CD4-positive, alpha-beta memory T cell (primary cell): Measurements from ENCODE around the gene HOXB5. TPM values are rescaled to one million over a fixed set of nuclear protein-coding genes. Genes with fewer than 3 reads are reported as not detected.

Experiments used
- CTCF ChIA-PET: fragments of 350-600 bp; sonication (Branson Sonifier 250); formaldehyde crosslinking; loops from one replicate; lab custom pipeline; 2021; ENCODE audit warnings: inconsistent platforms; ENCODE audit not compliant: partially characterized antibody; lab: Charles Lee
- POLR2A ChIA-PET: fragments of 350-600 bp; sonication (Branson Sonifier 250); formaldehyde crosslinking; loops from one replicate; lab custom pipeline; 2021; ENCODE audit not compliant: partially characterized antibody; lab: Charles Lee
- DNase-seq, 5 donors: peaks; one replicate each; pipeline versions ENCODE4 v3.0.0 to v3.0.0-alpha.2; 2020 to 2022; ENCODE audit warnings: mixed read lengths in 1 of 5
- H3K27ac ChIP-seq: one replicate; pipeline ENCODE4 v1.7.0; 2013; ENCODE audit warnings: low read depth, low read length
- H3K27me3 ChIP-seq: 2 replicates; pipeline ENCODE4 v1.7.0; 2013; ENCODE audit warnings: mild to moderate bottlenecking, low read length, moderate library complexity; ENCODE audit not compliant: insufficient read depth
- H3K36me3 ChIP-seq: 2 replicates; pipeline ENCODE4 v1.7.0; 2013; ENCODE audit warnings: mild to moderate bottlenecking, low read length, moderate library complexity; ENCODE audit not compliant: insufficient read depth
- H3K4me1 ChIP-seq: 2 replicates; pipeline ENCODE4 v1.7.0; 2013; ENCODE audit warnings: mild to moderate bottlenecking, low read length, moderate library complexity; ENCODE audit not compliant: insufficient read depth
- H3K4me3 ChIP-seq, 2 donors: one replicate each; pipeline ENCODE4 v1.7.0; 2013; ENCODE audit warnings: low read length in 2 of 2, mild to moderate bottlenecking in 1 of 2
- H3K9me3 ChIP-seq, 2 donors: one replicate each; pipeline ENCODE4 v1.7.0; 2013; ENCODE audit warnings: low read length in 2 of 2, control low read depth in 1 of 2; ENCODE audit not compliant: control insufficient read depth in 1 of 2
- H3K27ac Mint-ChIP-seq, 7 donors: one replicate each; pipeline ENCODE4 v1.8.0; 2020 to 2021; ENCODE audit warnings: mixed read lengths in 7 of 7, mild to moderate bottlenecking in 6 of 7, inconsistent platforms in 3 of 7, moderate library complexity in 3 of 7
- H3K27me3 Mint-ChIP-seq, 2 donors: one replicate each; pipeline ENCODE4 v1.8.0; 2020 to 2021; ENCODE audit warnings: mixed read lengths in 2 of 2
- H3K36me3 Mint-ChIP-seq, 2 donors: one replicate each; pipeline ENCODE4 v1.8.0; 2020 to 2021; ENCODE audit warnings: mixed read lengths in 2 of 2, inconsistent platforms in 1 of 2, mild to moderate bottlenecking in 1 of 2
- H3K4me1 Mint-ChIP-seq, 4 donors: one replicate each; pipeline ENCODE4 v1.8.0; 2020 to 2021; ENCODE audit warnings: mixed read lengths in 4 of 4, mild to moderate bottlenecking in 1 of 4
- H3K4me3 Mint-ChIP-seq, 8 donors: one replicate each; pipeline ENCODE4 v1.8.0; 2020 to 2021; ENCODE audit warnings: mixed read lengths in 8 of 8, mild to moderate bottlenecking in 7 of 8, moderate library complexity in 6 of 8, inconsistent platforms in 3 of 8
- H3K9me3 Mint-ChIP-seq, 8 donors: one replicate each; pipeline ENCODE4 v1.8.0; 2020 to 2021; ENCODE audit warnings: mixed read lengths in 8 of 8, mild to moderate bottlenecking in 5 of 8, inconsistent platforms in 3 of 8, moderate library complexity in 1 of 8
- intact Hi-C: fragments of 100-400 bp; cut with micrococcal nuclease; formaldehyde crosslinking; loops from one replicate; pipeline ENCODE4 v1.15.1; 2023
- polyA plus RNA-seq, 2 donors: library from polyadenylated mRNA; unstranded; fragments of 300-500 nt; fragmentation: Illumina TruSeq; gene quantifications; one replicate each; pipeline ENCODE4 v1.2.3, GENCODE V29; 2021
- total RNA-seq, 2 experiments: library from RNA; stranded (reverse); gene quantifications; one replicate each; pipeline ENCODE4 v1.2.3, GENCODE V29; 2021

Gene HOXB5
- total and polyA plus RNA-seq, 4 experiments from 2014 or later = not detected

DNA sequence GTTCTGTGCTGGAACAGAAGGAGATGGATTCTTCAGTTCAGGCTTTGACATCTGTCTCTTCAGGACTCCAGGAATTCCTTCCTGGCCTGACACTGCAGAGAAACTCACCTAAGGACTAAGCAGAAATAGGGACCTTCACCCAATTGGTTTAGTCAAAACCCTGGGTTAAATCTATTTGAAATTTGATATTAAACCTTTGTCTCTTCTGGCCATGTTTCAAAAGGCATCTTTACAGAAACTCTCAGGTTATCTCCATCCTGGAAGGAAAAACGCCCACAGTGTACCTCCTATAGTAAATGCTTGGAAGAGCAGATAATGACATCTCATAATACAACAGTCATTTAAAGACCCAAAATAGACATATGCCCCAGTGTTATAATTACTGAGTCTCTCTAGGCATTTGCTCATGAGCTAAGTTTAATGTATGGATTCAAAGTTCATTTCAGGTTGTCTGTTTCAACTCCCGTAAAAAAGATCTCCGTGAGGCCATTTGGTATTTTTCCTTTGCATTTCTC lies 9.8 kb downstream of the HOXB5 start:
- no peak for DNase-seq
- Mint-ChIP-seq H3K36me3 (peaks cover 0 to 10% of the 10 kb centered on the region in 2 donors), H3K27ac (peak overlapping the region in 1 of 7 donors; percentile 66), H3K4me1 (peaks cover 18 to 68% (median 44%) of the 10 kb centered on the region in 4 donors), H3K9me3 (no peaks in the 10 kb centered on the region), H3K27me3 (peaks cover 60 to 76% of the 10 kb centered on the region in 2 donors), H3K4me3 (peak overlapping the region in 3 of 8 donors; percentile 12 to 57 (median 53))
- ChIA-PET POLR2A (interaction anchor here (1.4 kb wide), 1 partner anchor 92 kb away, joined by 6 read pairs; no protein-coding TSS in a partner anchor), CTCF (interaction anchor here (0.8 to 2.6 kb wide), 7 partner anchors 12 to 276 kb away, joined by 3 to 18 read pairs (median 4); no protein-coding TSS in a partner anchor)
- Histone ChIP-seq H3K4me3 (no peak overlapping the region), H3K27ac (no peak overlapping the region), H3K36me3 (no peaks in the 10 kb centered on the region), H3K27me3 (peaks cover 38% of the 10 kb centered on the region), H3K4me1 (peaks cover 52% of the 10 kb centered on the region), H3K9me3 (no peaks in the 10 kb centered on the region)
- intact Hi-C loops = no loop called here

DNA sequence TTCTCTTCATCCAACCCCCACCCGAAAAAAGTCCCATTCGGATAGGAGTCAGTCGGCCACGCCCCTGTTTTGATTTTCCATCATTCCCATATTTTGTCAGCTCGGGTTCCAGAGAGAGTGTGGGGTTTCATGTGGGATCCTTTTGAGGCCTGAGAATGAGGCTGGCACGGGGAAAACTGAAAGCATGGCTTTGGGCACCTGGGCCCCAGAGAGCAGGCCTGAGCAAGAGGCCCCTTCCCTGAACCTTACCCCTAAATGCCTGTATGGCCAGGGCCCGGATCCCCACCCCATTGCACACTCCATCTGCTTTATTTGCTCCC lies 10.9 kb downstream of the HOXB5 start:
- intact Hi-C loops = no loop called here
- peaks cover 22 to 74% (median 47%) of the 10 kb centered on the region in 4 donors for H3K4me1 Mint-ChIP-seq
- peaks cover 3 to 15% of the 10 kb centered on the region in 2 donors for H3K36me3 Mint-ChIP-seq
- H3K27ac ChIP-seq = no peak overlapping the region
- peak overlapping the region in 2 of 7 donors; percentile 37 to 73 for H3K27ac Mint-ChIP-seq
- CTCF ChIA-PET = interaction anchor here (0.8 to 2.6 kb wide), 9 partner anchors 35 to 275 kb away, joined by 3 to 18 read pairs (median 4); no protein-coding TSS in a partner anchor
- POLR2A ChIA-PET = interaction anchor here (1.4 kb wide), 1 partner anchor 91 kb away, joined by 6 read pairs; no protein-coding TSS in a partner anchor
- H3K4me3 Mint-ChIP-seq = peak overlapping the region; percentile 45 to 77 (median 70)
- H3K9me3 ChIP-seq = no peaks in the 10 kb centered on the region
- peaks cover 34% of the 10 kb centered on the region for H3K27me3 ChIP-seq
- H3K27me3 Mint-ChIP-seq = peaks cover 57 to 70% of the 10 kb centered on the region in 2 donors
- no peak for DNase-seq
- H3K4me3 ChIP-seq = no peak overlapping the region
- peaks cover 54% of the 10 kb centered on the region for H3K4me1 ChIP-seq
- no peaks in the 10 kb centered on the region for H3K36me3 ChIP-seq
- no peaks in the 10 kb centered on the region for H3K9me3 Mint-ChIP-seq

GRCh38 chr17:48579760-48580554 lies 13.6 kb downstream of the HOXB5 start:
- Histone ChIP-seq H3K4me3 (no peak overlapping the region), H3K27ac (no peak overlapping the region), H3K4me1 (peaks cover 55% of the 10 kb centered on the region), H3K27me3 (peaks cover 14% of the 10 kb centered on the region), H3K36me3 (no peaks in the 10 kb centered on the region), H3K9me3 (no peaks in the 10 kb centered on the region)
- peak overlapping the region; percentile 69 to 97 (median 93) for H3K4me3 Mint-ChIP-seq
- peaks cover 36 to 50% of the 10 kb centered on the region in 2 donors for H3K27me3 Mint-ChIP-seq
- H3K36me3 Mint-ChIP-seq = peaks cover 3 to 12% of the 10 kb centered on the region in 2 donors
- peak overlapping the region in 3 of 7 donors; percentile 59 to 91 (median 73) for H3K27ac Mint-ChIP-seq
- DNase-seq = no peak
- ChIA-PET POLR2A (interaction anchor here (2.5 kb wide), 1 partner anchor 13 kb away, joined by 8 read pairs; no protein-coding TSS in a partner anchor), CTCF (no interaction called here)
- intact Hi-C loops = no loop called here
- peaks cover 19 to 69% (median 43%) of the 10 kb centered on the region in 4 donors for H3K4me1 Mint-ChIP-seq
- no peaks in the 10 kb centered on the region for H3K9me3 Mint-ChIP-seq

GRCh38 chr17:48579471-48579759 lies 14.2 kb downstream of the HOXB5 start:
- H3K36me3 Mint-ChIP-seq = peaks cover 3 to 12% of the 10 kb centered on the region in 2 donors
- H3K9me3 Mint-ChIP-seq = no peaks in the 10 kb centered on the region
- H3K27me3 Mint-ChIP-seq = peaks cover 35 to 49% of the 10 kb centered on the region in 2 donors
- CTCF ChIA-PET = interaction anchor here (0.9 kb wide), 1 partner anchor 88 kb away, joined by 4 read pairs; no protein-coding TSS in a partner anchor
- intact Hi-C loops = no loop called here
- H3K27me3 ChIP-seq = peaks cover 14% of the 10 kb centered on the region
- H3K9me3 ChIP-seq = no peaks in the 10 kb centered on the region
- no peak overlapping the region for H3K4me3 ChIP-seq
- peaks cover 52% of the 10 kb centered on the region for H3K4me1 ChIP-seq
- no peak overlapping the region for H3K27ac ChIP-seq
- POLR2A ChIA-PET = interaction anchor here (1.1 to 2.5 kb wide), 4 partner anchors 13 to 87 kb away, joined by 4 to 8 read pairs (median 5); no protein-coding TSS in a partner anchor
- H3K36me3 ChIP-seq = no peaks in the 10 kb centered on the region
- peak overlapping the region in 3 of 7 donors; percentile 25 to 91 (median 87) for H3K27ac Mint-ChIP-seq
- no peak for DNase-seq
- peak overlapping the region; percentile 90 to 97 (median 93) for H3K4me3 Mint-ChIP-seq
- peaks cover 18 to 67% (median 42%) of the 10 kb centered on the region in 4 donors for H3K4me1 Mint-ChIP-seq

- no peak for DNase-seq
- peak overlapping the region; percentile 90 to 97 (median 93) for H3K4me3 Mint-ChIP-seq
- peaks cover 18 to 63% (median 42%) of the 10 kb centered on the region in 4 donors for H3K4me1 Mint-ChIP-seq
Observed at GRCh38 chr17:48578616-48579470, 14.7 kb downstream of the HOXB5 start.

DNA sequence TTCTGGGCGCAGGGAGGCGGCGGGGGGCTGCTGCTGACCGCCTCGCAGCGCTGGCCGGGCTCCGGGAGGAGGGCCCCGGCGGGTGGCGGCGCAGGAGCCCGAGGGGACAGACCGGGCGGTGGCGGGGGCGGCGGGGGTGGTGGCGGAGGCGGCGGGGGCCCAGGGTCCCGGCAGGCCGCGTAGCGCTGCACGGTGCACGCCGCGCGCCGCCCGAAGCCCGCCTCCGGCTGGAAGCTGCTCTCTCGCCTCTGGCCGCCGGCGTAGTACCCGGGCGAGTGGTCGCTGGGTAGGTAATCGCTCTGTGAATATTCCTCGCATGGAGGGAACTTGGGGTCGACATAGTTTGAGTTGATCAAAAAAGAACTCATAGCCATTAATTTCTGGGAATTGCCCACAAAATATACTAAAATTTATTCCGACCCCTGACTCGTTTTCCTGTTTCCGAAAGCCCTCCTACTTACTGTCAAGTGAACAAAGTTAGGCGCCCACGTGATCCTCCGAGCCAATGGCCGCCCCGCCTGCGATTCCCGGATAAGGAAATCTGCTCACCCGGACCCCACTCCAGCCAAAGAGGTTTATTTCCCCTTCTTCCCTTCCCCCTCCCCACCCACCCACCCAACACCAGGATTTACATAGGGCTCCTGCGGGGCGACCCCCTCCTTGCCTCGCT lies 15.5 kb downstream of the HOXB5 start, which contains the start of gene HOXB4:
HOXB4 (minus strand) TSS at position 405 of the 670 bp plus-strand sequence; CDS start at position 374, 31 bp downstream.
- H3K27ac Mint-ChIP-seq = peak within 1 kb of the TSS; percentile 87 to 95 (median 91)

More at GRCh38 chr17:48578616-48579470, 14.7 kb downstream of the HOXB5 start:
- no peaks in the 10 kb centered on the region for H3K9me3 Mint-ChIP-seq
- peaks cover 30 to 44% of the 10 kb centered on the region in 2 donors for H3K27me3 Mint-ChIP-seq
- H3K36me3 Mint-ChIP-seq = peaks cover 3 to 12% of the 10 kb centered on the region in 2 donors
- peak overlapping the region; percentile 68 to 95 (median 90) for H3K27ac Mint-ChIP-seq
- ChIA-PET CTCF (interaction anchor here (0.9 kb wide), 1 partner anchor 87 kb away, joined by 4 read pairs; no protein-coding TSS in a partner anchor), POLR2A (interaction anchor here (1.0 to 2.5 kb wide), 6 partner anchors 8 to 86 kb away, joined by 4 to 8 read pairs (median 5); no protein-coding TSS in a partner anchor)
- H3K9me3 ChIP-seq = no peaks in the 10 kb centered on the region
- H3K36me3 ChIP-seq = no peaks in the 10 kb centered on the region
- peaks cover 14% of the 10 kb centered on the region for H3K27me3 ChIP-seq
- intact Hi-C loops = loop anchor here (1.0 kb wide), 1 partner anchor 36 kb away; no protein-coding TSS in a partner anchor
- peaks cover 52% of the 10 kb centered on the region for H3K4me1 ChIP-seq
- H3K4me3 ChIP-seq = peak overlapping the region; percentile 44 to 64
- H3K27ac ChIP-seq = peak overlapping the region; percentile 54

More for the DNA sequence above, 15.5 kb downstream of the HOXB5 start, which contains the start of gene HOXB4:
- peaks cover 27 to 39% of the 10 kb centered on the region in 2 donors for H3K27me3 Mint-ChIP-seq
- no peaks in the 10 kb centered on the region for H3K36me3 ChIP-seq
- H3K9me3 Mint-ChIP-seq = no peaks in the 10 kb centered on the region
- H3K27ac ChIP-seq = peak within 1 kb of the TSS; percentile 54
- intact Hi-C loops = loop anchor here (1.0 kb wide), 1 partner anchor 35 kb away; no protein-coding TSS in a partner anchor
- H3K27me3 ChIP-seq = peaks cover 14% of the 10 kb centered on the region
- peaks cover 16 to 65% (median 41%) of the 10 kb centered on the region in 4 donors for H3K4me1 Mint-ChIP-seq
- H3K36me3 Mint-ChIP-seq = peaks cover 3 to 12% of the 10 kb centered on the region in 2 donors
- peak within 1 kb of the TSS; percentile 90 to 97 (median 93) for H3K4me3 Mint-ChIP-seq
- H3K4me1 ChIP-seq = peaks cover 52% of the 10 kb centered on the region
- DNase-seq = peak; percentile 60 to 80 (median 64)
- ChIA-PET CTCF (interaction anchor here (0.6 to 0.9 kb wide), 2 partner anchors 87 to 242 kb away, joined by 3 to 4 read pairs; no protein-coding TSS in a partner anchor), POLR2A (interaction anchor here (0.6 to 2.5 kb wide), 9 partner anchors 8 to 86 kb away, joined by 3 to 8 read pairs (median 5); no protein-coding TSS in a partner anchor)
- no peaks in the 10 kb centered on the region for H3K9me3 ChIP-seq
- H3K4me3 ChIP-seq = peak within 1 kb of the TSS; percentile 44 to 64
